ENCODE results near the gene P2RY8.
"Not testable (repeated sequence)": the region's sequence is repeated elsewhere in the genome, so short reads cannot be mapped to it uniquely, and the experiment has no call there.

The P2RY8 gene

GRCh38 chrX:1520350-1520749 lies 16.6 kb downstream of the P2RY8 start:
- no peak for DNase-seq (ENCODE audit: low spot score)

- no peak for DNase-seq (ENCODE audit: low spot score)
Observed at GRCh38 chrX:1519022-1519497, 17.9 kb downstream of the P2RY8 start.

DNA sequence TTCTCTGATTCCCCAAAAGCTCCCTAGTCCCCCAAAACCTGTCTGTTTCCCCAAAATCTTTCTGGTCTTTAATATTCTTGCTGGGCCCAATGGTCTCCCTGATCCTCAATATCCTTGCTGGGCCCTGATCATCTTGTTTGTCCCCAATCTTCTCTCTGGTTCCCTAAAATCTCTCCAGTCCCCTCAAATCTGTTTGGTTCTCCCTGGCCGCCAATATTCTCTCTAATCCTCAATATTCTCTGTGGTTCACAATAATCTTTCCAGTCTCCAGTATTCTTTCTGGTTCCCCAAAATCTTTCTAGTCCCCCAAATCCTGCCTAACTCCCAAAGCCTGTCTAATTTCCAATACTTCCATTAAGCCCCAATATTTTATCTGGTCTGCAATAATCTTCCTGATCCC lies 18.5 kb downstream of the P2RY8 start:
- DNase-seq (ENCODE audit: low spot score): no peak

- no peak for DNase-seq (ENCODE audit: low spot score)
Observed at GRCh38 chrX:1516596-1517104, 20.3 kb downstream of the P2RY8 start.

GRCh38 chrX:1511829-1512228 lies 25.2 kb downstream of the P2RY8 start:
- DNase-seq (ENCODE audit: low spot score): no peak

- no peak for DNase-seq (ENCODE audit: low spot score)
Observed at GRCh38 chrX:1511150-1511549, 25.8 kb downstream of the P2RY8 start.

DNA sequence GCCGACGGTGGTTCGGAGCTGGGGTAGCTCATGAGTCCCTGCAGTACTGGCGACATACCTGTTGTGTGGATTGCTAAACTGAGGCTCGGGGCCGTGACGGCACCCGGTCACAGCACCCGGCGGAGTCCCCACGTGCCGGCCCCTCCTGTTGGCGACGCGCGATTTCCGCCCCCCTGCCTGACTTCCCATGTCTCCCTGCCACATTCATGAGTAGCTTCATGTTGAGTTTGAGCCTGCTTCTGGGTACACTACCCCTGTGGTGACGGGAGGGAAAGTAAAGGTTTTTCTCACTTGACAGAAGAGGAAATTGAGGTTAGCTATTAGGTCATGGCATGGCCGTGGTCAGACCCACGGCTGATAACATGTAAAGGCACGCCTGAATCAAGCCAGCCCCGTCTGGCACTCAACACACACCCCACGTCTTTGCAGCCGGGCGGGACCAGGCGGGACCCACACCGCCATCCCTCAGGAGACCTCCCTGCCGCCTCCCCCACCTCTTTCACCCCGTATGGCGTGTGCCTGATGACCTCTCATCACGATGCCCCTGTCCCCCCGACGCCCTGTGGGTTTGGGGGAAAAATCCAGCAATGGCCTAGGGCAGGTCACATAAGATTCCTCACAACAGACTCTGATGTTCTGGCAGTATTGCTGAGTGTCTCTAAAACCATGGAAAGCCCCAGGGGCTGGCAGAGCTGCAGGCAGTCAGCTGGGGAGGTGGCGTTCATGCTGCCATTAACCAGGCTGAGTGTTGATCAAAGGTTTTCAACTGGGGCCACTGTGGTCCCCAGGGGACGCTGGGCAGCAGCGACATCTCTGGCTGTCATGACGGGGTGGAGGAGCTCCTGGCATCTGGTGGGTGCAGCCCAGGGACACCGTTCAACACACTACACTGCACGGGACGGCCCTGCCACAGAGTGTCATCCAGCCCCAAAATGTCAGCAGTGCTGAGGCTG lies 29.2 kb downstream of the P2RY8 start:
- no peak for DNase-seq (ENCODE audit: low spot score)

- no peak for DNase-seq (ENCODE audit: low spot score)
Observed at GRCh38 chrX:1506916-1507315, 30.1 kb downstream of the P2RY8 start.

GRCh38 chrX:1502853-1503252 lies 34.1 kb downstream of the P2RY8 start:
- no peak for DNase-seq (ENCODE audit: low spot score)

- no peak for DNase-seq (ENCODE audit: low spot score)
Observed at GRCh38 chrX:1502241-1502640, 34.7 kb downstream of the P2RY8 start.

GRCh38 chrX:1500701-1501624 lies 36.0 kb downstream of the P2RY8 start:
- peak; percentile 35 for DNase-seq (ENCODE audit: low spot score)

DNA sequence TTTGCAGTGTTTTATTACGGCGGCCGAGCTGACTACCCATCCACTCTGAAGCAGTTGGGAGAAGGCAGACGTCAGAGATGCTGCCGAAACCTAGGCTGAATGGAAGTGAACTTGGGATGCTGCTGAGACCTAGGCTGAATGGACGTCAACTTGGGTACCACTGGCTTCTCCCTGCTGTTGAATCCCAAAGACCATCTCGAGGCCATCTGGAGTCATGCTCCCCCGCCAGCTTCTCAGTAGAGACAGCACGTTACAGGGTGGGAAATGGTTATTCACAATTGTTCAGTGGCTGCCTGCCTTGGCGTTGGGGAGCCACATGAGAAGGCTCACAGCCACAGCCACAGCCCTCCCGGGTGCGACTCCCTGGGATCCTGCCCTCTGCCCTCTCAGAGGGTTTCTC lies 40.9 kb downstream of the P2RY8 start:
- DNase-seq (ENCODE audit: low spot score): no peak

GRCh38 chrX:1493877-1494510 lies 43.0 kb downstream of the P2RY8 start:
- DNase-seq (ENCODE audit: low spot score): no peak

GRCh38 chrX:1493412-1493811 lies 43.6 kb downstream of the P2RY8 start:
- no peak for DNase-seq (ENCODE audit: low spot score)

GRCh38 chrX:1492421-1493012 lies 44.5 kb downstream of the P2RY8 start:
- no peak for DNase-seq (ENCODE audit: low spot score)

GRCh38 chrX:1491851-1492349 lies 45.1 kb downstream of the P2RY8 start:
- DNase-seq (ENCODE audit: low spot score): peak; percentile 54

DNA sequence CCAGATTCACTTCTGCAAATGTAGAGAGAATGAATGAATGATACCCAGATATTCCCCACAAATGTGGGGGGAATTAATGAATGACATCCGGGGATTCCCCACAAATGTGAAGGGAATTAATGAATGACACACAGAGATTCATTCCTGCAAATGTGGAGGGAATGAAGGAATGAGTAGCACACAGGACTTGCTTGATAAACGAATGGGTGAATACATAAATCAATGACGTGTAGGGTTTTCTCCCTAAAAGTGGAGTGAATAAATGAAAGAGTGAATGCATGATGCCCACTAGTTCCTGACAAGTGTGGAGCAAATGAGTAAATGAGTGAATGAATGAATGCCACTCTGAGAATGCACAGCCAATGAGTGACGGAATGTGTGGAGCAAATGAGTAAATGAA lies 45.7 kb downstream of the P2RY8 start:
- DNase-seq (ENCODE audit: low spot score): not testable (repeated sequence)

GRCh38 chrX:1490723-1491122 lies 46.3 kb downstream of the P2RY8 start:
- not testable (repeated sequence) for DNase-seq (ENCODE audit: low spot score)

- DNase-seq (ENCODE audit: low spot score): not testable (repeated sequence)
Observed at GRCh38 chrX:1489354-1489753, 47.6 kb downstream of the P2RY8 start.

DNA sequence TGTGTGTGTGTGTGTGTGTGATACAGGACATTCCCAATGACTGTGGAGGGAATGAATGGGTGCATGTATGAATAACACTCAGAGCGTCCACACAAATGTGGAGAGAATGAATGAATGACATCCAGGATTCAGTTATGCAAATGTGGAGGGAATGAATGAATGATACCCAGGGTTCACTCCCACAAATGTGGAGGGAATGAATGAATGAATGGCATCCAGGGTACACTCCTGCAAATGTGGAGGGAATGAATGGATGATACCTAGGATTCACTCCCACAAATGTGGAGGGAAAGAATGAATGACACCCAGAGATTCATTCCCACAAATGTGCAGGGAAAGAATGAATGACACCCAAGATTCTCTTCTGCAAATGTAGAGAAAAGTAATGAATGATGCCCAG lies 48.2 kb downstream of the P2RY8 start:
- no peak for DNase-seq (ENCODE audit: low spot score)

GRCh38 chrX:1488141-1488540 lies 48.8 kb downstream of the P2RY8 start:
- DNase-seq (ENCODE audit: low spot score): no peak
